Nephron (organoid): ENCODE data around the gene LDB2.

ENCODE experiments used
- H3K27ac Mint-ChIP-seq, 3 experiments: 2 replicates each; pipeline ENCODE4 v1.8.0; 2020; ENCODE audit warnings: mixed read lengths in 3 of 3, mild to moderate bottlenecking in 2 of 3, moderate library complexity in 1 of 3
- H3K27me3 Mint-ChIP-seq: 2 replicates; pipeline ENCODE4 v1.8.0; 2021; ENCODE audit warnings: low read depth, mild to moderate bottlenecking, moderate library complexity, mixed read lengths
- H3K36me3 Mint-ChIP-seq: 2 replicates; pipeline ENCODE4 v1.8.0; 2020; ENCODE audit warnings: low read depth, mixed read lengths
- H3K4me1 Mint-ChIP-seq: 2 replicates; pipeline ENCODE4 v1.8.0; 2020; ENCODE audit warnings: mixed read lengths
- H3K4me3 Mint-ChIP-seq, 3 experiments: 2 replicates each; pipeline ENCODE4 v1.8.0; 2020; ENCODE audit warnings: mild to moderate bottlenecking in 3 of 3, mixed read lengths in 3 of 3, moderate library complexity in 2 of 3
- H3K9me3 Mint-ChIP-seq: 2 replicates; pipeline ENCODE4 v1.8.0; 2020; ENCODE audit warnings: mixed read lengths
- CTCF ChIP-seq, 3 experiments: fragments of 200-600 bp; sonication (generic); IDR thresholded peaks; one replicate each; pipeline ENCODE4 v1.5.0; 2021; ENCODE audit warnings: antibody characterized with exemption in 3 of 3; ENCODE audit not compliant: unreplicated experiment in 3 of 3

LDB2 gene

GRCh38 chr4:16819652-16820051, 78.8 kb downstream of the LDB2 start:
- no peak overlapping the region for H3K4me3 Mint-ChIP-seq
- H3K27me3 Mint-ChIP-seq, result peaks cover 15% of the 10 kb centered on the region
- peaks cover 22% of the 10 kb centered on the region for H3K4me1 Mint-ChIP-seq
- peaks cover 5% of the 10 kb centered on the region for H3K9me3 Mint-ChIP-seq
- peak overlapping the region in 1 of 3 experiments; percentile 42 for H3K27ac Mint-ChIP-seq
- TF ChIP-seq CTCF (IDR thresholded peaks at IDR 0.05; ENCODE audit: unreplicated experiment in 3 of 3), result no peak
- H3K36me3 Mint-ChIP-seq, result peaks cover 26% of the 10 kb centered on the region

- no peak overlapping the region for H3K4me3 Mint-ChIP-seq
- no peak for TF ChIP-seq CTCF (IDR thresholded peaks at IDR 0.05; ENCODE audit: unreplicated experiment in 3 of 3)
- peaks cover 27% of the 10 kb centered on the region for H3K27me3 Mint-ChIP-seq
- peaks cover 27% of the 10 kb centered on the region for H3K36me3 Mint-ChIP-seq
- H3K27ac Mint-ChIP-seq, result no peak overlapping the region
- H3K4me1 Mint-ChIP-seq, result peaks cover 27% of the 10 kb centered on the region
- H3K9me3 Mint-ChIP-seq, result peaks cover 5% of the 10 kb centered on the region
Observed at GRCh38 chr4:16818005-16818404, 80.4 kb downstream of the LDB2 start.

GRCh38 chr4:16817286-16817685, 81.2 kb downstream of the LDB2 start:
- Mint-ChIP-seq H3K4me3 (no peak overlapping the region), H3K4me1 (peaks cover 27% of the 10 kb centered on the region), H3K27me3 (peaks cover 27% of the 10 kb centered on the region), H3K36me3 (peaks cover 25% of the 10 kb centered on the region), H3K9me3 (peaks cover 5% of the 10 kb centered on the region), H3K27ac (no peak overlapping the region)
- no peak for TF ChIP-seq CTCF (IDR thresholded peaks at IDR 0.05; ENCODE audit: unreplicated experiment in 3 of 3)

DNA sequence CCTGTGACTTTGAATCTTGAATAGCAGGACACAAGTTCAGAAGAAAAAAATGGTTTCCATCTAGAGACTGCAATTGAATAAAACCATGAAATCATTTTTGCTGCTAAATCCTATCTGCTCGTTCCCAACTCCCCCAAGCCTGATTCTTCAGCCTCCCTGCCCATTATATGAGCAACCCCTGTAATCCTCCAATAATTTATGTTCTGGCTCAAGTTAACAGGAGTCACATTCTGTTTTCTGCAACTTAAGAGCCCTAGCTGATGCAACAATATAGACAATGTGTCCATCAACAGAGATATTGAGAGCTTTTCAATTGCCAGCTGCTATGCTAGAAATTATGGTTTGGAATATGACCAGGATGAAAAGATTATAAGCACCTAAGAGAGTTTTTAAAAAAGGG, 84.1 kb downstream of the LDB2 start:
- H3K4me3 Mint-ChIP-seq, result no peak overlapping the region
- H3K36me3 Mint-ChIP-seq, result peaks cover 36% of the 10 kb centered on the region
- no peak for TF ChIP-seq CTCF (IDR thresholded peaks at IDR 0.05; ENCODE audit: unreplicated experiment in 3 of 3)
- H3K27ac Mint-ChIP-seq, result peak overlapping the region in 1 of 3 experiments; percentile 2
- peaks cover 18% of the 10 kb centered on the region for H3K27me3 Mint-ChIP-seq
- peaks cover 13% of the 10 kb centered on the region for H3K9me3 Mint-ChIP-seq
- H3K4me1 Mint-ChIP-seq, result peaks cover 17% of the 10 kb centered on the region

DNA sequence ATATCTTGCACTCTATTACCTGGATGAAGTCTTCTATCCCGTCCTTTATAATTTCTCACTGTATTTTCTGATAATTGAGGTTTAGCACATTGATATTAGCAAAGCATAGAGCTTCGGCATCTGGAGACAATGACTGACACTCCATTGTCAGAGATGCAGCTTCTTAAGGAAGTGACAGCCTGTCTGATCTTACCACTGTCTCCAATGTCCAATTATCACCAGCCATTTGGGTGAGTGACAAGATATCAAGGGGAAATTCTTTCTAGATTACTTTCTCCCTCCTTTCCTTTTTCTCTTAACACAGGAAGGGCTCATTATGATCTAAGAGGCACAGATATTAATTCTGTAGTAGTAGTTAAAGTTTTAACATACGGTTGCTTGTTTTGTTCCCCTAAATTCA, 86.4 kb downstream of the LDB2 start:
- peaks cover 11% of the 10 kb centered on the region for H3K9me3 Mint-ChIP-seq
- no peak overlapping the region for H3K27ac Mint-ChIP-seq
- H3K36me3 Mint-ChIP-seq, result peaks cover 56% of the 10 kb centered on the region
- H3K27me3 Mint-ChIP-seq, result peaks cover 13% of the 10 kb centered on the region
- TF ChIP-seq CTCF (IDR thresholded peaks at IDR 0.05; ENCODE audit: unreplicated experiment in 3 of 3), result no peak
- no peak overlapping the region for H3K4me3 Mint-ChIP-seq
- peaks cover 22% of the 10 kb centered on the region for H3K4me1 Mint-ChIP-seq

DNA sequence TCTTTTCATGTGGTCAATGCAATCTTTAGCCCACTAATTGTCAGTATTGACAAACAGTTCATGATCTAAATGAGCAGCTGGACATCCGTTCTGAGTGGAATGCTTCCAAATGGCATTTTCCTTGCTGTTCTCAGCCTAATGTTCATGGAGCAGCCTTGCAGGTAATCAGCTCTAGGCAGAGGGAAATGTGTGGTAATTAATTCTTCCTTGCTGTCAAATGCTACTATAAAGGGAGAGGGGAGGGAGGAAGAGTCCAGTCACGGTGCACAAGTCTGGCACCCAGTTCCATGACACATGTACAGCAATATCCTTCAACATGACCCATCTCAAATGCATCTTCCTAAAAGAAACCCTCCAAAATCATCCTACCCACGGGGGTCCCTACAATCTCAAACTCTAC, 88.5 kb downstream of the LDB2 start:
- no peak for TF ChIP-seq CTCF (IDR thresholded peaks at IDR 0.05; ENCODE audit: unreplicated experiment in 3 of 3)
- Mint-ChIP-seq H3K36me3 (peaks cover 63% of the 10 kb centered on the region), H3K4me1 (peaks cover 16% of the 10 kb centered on the region), H3K27ac (no peak overlapping the region), H3K4me3 (no peak overlapping the region), H3K9me3 (peaks cover 8% of the 10 kb centered on the region), H3K27me3 (peaks cover 17% of the 10 kb centered on the region)
